Measurements from ENCODE around the gene AARSD1. TPM values are rescaled to one million over a fixed set of nuclear protein-coding genes. Genes with fewer than 3 reads are reported as not detected.
A peak's percentile ranks its signal among the peaks of the same experiment; 100 is the strongest.
"Not testable (repeated sequence)": the region's sequence is repeated elsewhere in the genome, so short reads cannot be mapped to it uniquely, and the experiment has no call there.

The AARSD1 gene, protein sequence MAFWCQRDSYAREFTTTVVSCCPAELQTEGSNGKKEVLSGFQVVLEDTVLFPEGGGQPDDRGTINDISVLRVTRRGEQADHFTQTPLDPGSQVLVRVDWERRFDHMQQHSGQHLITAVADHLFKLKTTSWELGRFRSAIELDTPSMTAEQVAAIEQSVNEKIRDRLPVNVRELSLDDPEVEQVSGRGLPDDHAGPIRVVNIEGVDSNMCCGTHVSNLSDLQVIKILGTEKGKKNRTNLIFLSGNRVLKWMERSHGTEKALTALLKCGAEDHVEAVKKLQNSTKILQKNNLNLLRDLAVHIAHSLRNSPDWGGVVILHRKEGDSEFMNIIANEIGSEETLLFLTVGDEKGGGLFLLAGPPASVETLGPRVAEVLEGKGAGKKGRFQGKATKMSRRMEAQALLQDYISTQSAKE
- 10 to 100 TPM; 34.4 to 58.3 (median 41.2) TPM for polyA plus RNA-seq (ENCODE audit: low read depth in 6 of 6)

GRCh38 chr17:42964161-42964932 is at the start of gene AARSD1:
Gene AARSD1 (minus strand): TSS chr17:42964454. CDS start chr17:42964440, 14 bp downstream.
- H3K36me3 Mint-ChIP-seq: peaks cover 9 to 21% of the 10 kb centered on the region in 2 donors
- peak within 1 kb of the TSS; percentile 84 to 99 (median 98) for H3K27ac Mint-ChIP-seq
- no peaks in the 10 kb centered on the region for H3K9me3 Mint-ChIP-seq
- ATAC-seq (ENCODE audit: low read depth in 2 of 2): peak; percentile 96
- no peaks in the 10 kb centered on the region for H3K27me3 Mint-ChIP-seq
- peak; percentile 88 for DNase-seq
- peaks cover 13 to 22% (median 16%) of the 10 kb centered on the region in 3 donors for H3K4me1 Mint-ChIP-seq
- H3K4me3 Mint-ChIP-seq: peak within 1 kb of the TSS; percentile 80 to 99 (median 95)

GRCh38 chr17:43013296-43013695 is 49.0 kb upstream of the AARSD1 start:
- H3K36me3 Mint-ChIP-seq: peaks cover 10 to 19% of the 10 kb centered on the region in 2 donors

DNA sequence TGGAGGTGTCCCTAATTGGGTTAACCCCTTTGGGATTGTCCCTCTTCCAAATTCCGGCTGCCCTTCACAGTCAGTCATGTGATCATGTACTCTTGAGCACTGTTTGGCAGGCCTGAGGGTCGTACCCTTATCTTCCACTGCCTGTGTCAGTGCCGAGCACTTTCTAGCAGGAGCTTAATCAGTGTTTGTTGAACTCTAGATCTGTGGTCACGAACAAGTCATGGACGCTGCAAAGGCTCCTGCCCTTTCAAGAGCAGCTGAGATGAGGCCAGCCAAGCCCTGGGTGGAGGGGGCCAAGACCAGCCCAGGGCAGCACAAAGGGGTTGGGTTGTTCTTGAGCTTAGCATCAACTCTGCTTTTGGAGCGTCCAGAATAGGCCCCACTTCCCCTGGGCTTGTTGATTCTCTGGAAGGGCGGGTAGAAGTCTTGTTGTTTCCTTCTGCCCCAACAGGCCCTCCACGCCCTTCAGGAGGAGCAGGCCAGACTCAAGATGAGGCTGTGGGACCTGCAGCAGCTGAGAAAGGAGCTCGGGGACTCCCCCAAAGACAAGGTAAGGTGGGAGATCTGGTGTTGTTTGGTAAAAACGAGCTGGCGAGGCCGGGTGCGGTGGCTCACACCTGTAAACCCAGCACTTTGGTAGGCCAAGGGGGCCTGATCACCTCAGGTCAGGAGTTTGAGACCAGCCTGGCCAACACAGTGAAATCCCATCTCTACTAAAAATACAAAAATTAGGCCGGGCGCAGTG is 47.6 kb upstream of the AARSD1 start:
- Mint-ChIP-seq H3K9me3 (no peaks in the 10 kb centered on the region), H3K36me3 (peaks cover 10 to 19% of the 10 kb centered on the region in 2 donors), H3K4me1 (peaks cover 12 to 26% (median 14%) of the 10 kb centered on the region in 3 donors), H3K4me3 (peak overlapping the region in 1 of 8 donors; percentile 45), H3K27ac (no peak overlapping the region), H3K27me3 (no peaks in the 10 kb centered on the region)
- ATAC-seq (ENCODE audit: low read depth in 2 of 2): no peak
- DNase-seq: no peak

More at GRCh38 chr17:43013296-43013695, 49.0 kb upstream of the AARSD1 start:
- H3K4me3 Mint-ChIP-seq: peak overlapping the region in 1 of 8 donors; percentile 74
- H3K9me3 Mint-ChIP-seq: no peaks in the 10 kb centered on the region
- no peaks in the 10 kb centered on the region for H3K27me3 Mint-ChIP-seq
- no peak for ATAC-seq (ENCODE audit: low read depth in 2 of 2)
- peak overlapping the region in 4 of 6 donors; percentile 9 to 47 (median 12) for H3K27ac Mint-ChIP-seq
- DNase-seq: no peak
- H3K4me1 Mint-ChIP-seq: peaks cover 11 to 14% (median 14%) of the 10 kb centered on the region in 3 donors

DNA sequence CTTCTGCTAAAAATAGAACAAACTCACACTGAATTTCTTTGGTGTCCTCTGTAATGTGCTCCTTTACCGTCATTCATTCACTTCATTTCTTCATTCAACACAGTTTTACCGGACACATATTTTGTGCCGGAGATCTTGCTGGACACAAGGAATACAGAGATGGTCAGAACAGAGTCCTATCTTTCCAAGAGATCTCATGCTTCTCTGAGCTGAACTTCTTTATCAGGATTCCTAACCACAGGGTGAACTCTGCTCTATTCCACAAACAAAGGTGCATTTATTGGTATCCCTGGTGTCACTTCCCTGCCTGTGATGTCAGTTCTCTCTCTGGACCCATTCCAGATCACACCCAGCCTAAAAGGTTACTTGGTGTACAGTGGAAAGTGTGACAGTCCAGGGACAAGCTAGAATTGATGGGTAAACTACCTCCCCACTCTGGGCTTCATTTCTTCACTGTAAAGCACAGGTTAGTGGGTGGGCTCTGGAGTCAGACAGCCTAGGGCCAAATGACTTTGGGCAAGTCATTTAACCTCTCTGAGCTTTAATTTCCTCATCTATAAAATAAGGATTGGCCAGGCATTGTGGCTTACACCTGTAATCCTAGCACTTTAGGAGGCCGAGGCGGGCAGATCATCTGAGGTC is 46.5 kb upstream of the AARSD1 start:
- Mint-ChIP-seq H3K36me3 (peaks cover 10 to 19% of the 10 kb centered on the region in 2 donors), H3K27ac (peak overlapping the region in 2 of 6 donors; percentile 18 to 60), H3K27me3 (no peaks in the 10 kb centered on the region), H3K4me3 (peak overlapping the region in 1 of 8 donors; percentile 64), H3K4me1 (peaks cover 17 to 36% (median 19%) of the 10 kb centered on the region in 3 donors), H3K9me3 (no peaks in the 10 kb centered on the region)
- ATAC-seq (ENCODE audit: low read depth in 2 of 2) (no peak), DNase-seq (no peak)

DNA sequence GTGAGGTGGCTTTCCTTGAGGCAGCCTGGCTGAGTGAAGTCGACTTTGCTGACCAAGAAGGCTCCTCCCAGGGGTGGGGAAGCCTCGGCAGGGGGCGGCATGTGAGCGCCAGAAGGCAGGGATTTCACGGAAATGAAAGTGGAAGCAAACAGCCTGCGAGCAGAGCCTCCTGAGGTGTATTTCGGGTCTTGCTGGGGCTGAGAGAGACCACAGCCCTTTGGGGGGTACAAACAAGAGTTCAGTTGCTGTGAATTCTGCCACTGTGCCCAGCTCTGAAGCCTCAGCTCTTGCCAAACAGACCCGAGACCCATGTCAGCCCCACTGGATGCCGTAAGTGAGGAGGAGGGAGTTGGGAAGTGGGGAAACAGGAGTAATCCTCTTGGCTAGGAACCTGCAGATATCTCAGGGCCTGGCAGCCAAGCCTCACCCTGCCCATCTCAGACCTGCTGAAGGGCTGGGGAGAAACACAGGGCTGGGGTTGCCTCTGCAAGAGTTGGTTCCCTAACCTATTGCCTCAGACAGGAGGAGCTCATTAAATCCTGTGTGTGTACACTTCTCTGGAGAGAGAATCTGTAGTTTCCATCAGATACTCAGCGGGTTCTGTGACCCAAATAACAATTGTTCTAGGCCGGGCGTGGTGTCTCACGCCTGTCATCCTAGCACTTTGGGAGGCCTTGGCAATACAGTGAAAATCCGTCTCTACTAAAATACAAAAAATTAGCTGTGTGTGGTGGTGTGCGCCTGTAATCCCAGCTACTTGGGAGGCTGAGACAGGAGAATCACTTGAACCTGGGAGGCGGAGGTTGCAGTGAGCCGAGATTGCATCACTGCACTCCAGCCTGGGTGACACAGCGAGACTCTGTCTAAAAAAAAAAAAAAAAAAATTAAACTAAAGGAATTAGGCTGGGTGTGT is 42.6 kb upstream of the AARSD1 start, which contains the start of gene IFI35:
Gene IFI35, plus strand, starts transcription at position 146 of the 913 bp plus-strand sequence. Its CDS starts 164 bp downstream, at position 310.
- Mint-ChIP-seq H3K27ac (peak within 1 kb of the TSS; percentile 98 to 99 (median 99)), H3K36me3 (no peaks in the 10 kb centered on the region), H3K9me3 (no peaks in the 10 kb centered on the region), H3K27me3 (no peaks in the 10 kb centered on the region), H3K4me3 (peak within 1 kb of the TSS; percentile 97 to 100 (median 99)), H3K4me1 (peaks cover 11 to 35% (median 12%) of the 10 kb centered on the region in 3 donors)
- peak; percentile 86 for DNase-seq
- ATAC-seq (ENCODE audit: low read depth in 2 of 2): peak; percentile 99 to 100

DNA sequence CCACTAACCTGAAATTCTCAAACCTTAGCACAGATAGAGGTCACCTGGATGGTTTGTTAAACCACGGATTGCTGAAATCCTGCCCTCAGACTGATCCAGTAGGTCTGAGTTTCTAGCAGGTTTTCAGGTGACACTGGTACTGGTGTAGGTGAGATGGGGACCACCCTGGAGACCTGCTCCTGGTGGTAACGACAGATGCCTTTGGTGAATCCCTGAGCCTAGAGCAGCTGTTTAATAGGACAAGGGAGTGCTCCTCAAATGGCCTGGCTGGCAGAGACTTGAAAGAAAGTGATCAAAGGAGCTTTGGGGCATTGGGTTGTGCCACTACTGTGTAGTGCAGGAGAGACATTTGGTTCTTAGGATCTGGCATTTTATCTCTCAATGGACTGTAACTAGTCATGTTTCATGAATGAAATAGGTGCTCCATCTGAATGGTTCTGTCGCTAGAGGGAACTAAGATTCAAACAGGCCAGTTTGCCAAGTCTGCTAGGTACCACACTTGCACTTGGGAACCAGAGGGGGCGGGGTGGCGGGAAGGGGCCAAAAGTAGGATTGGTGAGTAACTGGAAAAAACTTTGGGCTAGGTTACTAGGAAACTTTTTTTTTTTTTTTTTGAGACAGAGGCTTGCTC is 39.4 kb upstream of the AARSD1 start:
- ATAC-seq (ENCODE audit: low read depth in 2 of 2): no peak
- H3K4me3 Mint-ChIP-seq: peak overlapping the region in 1 of 8 donors; percentile 29
- peaks cover 17 to 40% (median 20%) of the 10 kb centered on the region in 3 donors for H3K4me1 Mint-ChIP-seq
- peaks cover 0 to under 1% (median 0%) of the 10 kb centered on the region in 7 donors for H3K9me3 Mint-ChIP-seq
- no peak for DNase-seq
- H3K27me3 Mint-ChIP-seq: no peaks in the 10 kb centered on the region
- no peaks in the 10 kb centered on the region for H3K36me3 Mint-ChIP-seq
- peak overlapping the region in 3 of 6 donors; percentile 38 to 89 (median 56) for H3K27ac Mint-ChIP-seq

- not testable (repeated sequence) for ATAC-seq (ENCODE audit: low read depth in 2 of 2); DNase-seq; H3K9me3 Mint-ChIP-seq; H3K36me3 Mint-ChIP-seq; H3K27me3 Mint-ChIP-seq
- Mint-ChIP-seq H3K27ac (peak overlapping the region in 3 of 6 donors; percentile 41 to 66 (median 61)), H3K4me3 (peak overlapping the region in 1 of 8 donors; percentile 36), H3K4me1 (peaks cover 19 to 36% (median 25%) of the 10 kb centered on the region in 3 donors)
Observed at GRCh38 chr17:43000894-43001293, 36.6 kb upstream of the AARSD1 start.

DNA sequence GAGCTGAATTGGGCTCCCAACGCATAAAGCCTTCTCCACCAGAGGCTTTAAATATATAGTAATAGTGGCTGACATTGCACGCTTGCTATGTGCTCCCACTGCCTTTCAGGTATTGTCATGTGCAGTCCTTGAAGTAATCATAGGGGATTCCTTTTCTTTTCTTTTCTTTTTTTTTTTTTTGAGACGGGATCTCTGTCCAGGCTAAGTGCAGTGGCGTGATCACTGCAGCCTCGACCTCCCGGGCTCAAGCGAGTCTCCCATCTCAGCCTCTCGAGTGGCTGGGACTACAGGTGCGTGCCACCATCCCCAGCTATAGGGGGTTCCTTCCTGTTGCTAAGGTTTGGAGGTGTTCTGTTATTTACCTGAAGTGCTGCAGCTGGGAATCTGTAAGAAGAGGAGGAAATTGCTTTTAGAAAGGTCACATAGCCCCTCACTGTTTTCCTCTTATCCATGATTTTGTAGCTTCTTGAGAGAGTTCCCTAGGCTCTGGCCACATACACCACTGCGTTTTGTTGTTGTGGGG is 34.8 kb upstream of the AARSD1 start:
- Mint-ChIP-seq H3K4me1 (peaks cover 29 to 43% (median 37%) of the 10 kb centered on the region in 3 donors), H3K27ac (peak overlapping the region; percentile 96 to 98 (median 98)), H3K9me3 (peaks cover 0 to 1% (median 0%) of the 10 kb centered on the region in 7 donors), H3K27me3 (no peaks in the 10 kb centered on the region), H3K36me3 (no peaks in the 10 kb centered on the region), H3K4me3 (peak overlapping the region; percentile 89 to 98 (median 92))
- DNase-seq (no peak), ATAC-seq (ENCODE audit: low read depth in 2 of 2) (no peak)

DNA sequence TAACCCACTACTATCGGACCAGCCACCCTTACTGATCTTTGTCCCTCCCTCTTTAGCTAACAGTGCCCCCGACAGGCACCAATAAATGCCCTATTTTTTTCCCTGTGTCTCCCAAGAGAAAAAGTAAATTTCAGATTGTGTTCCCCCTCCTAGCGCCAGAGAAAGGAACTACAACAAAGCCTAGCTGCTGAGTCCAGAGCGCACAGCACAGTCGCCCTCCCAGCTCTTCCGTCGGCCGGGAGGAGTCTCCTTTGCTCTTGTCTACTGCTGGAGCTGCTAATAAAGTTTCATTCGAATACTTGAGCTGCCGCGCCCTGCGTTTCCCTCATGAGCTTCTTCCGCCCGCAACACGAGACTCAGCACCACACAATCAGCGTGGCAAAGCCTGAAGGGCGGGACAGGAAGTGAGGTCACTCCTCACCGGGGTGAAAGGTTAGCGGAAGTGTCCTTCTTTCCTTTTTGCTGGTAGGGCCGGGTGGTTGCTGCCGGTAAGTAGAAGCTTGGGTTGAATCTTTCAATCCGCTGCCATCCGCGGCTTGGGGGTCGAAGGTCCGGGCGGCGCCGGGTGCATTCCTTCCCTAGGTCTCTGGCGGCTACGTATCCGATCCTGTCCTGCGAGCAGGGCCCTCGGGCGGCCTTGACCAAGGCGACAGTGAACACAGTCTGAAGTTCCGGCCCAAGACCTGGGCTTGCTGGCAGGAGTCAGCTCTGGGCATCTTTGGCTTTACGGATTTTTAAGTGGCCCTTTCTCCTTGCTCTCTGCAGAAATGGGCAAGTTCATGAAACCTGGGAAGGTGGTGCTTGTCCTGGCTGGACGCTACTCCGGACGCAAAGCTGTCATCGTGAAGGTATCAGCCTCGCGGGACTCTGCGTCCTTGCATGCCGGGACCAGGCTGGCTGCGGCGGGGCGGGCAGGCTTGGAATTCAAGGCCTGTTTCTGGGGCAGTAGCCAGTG is 34.0 kb upstream of the AARSD1 start, which contains the start of gene RPL27:
Gene RPL27, plus strand, starts transcription at position 436 of the 955 bp plus-strand sequence. Its CDS starts 332 bp downstream, at position 768.
- H3K9me3 Mint-ChIP-seq: peaks cover 0 to 1% (median 0%) of the 10 kb centered on the region in 7 donors
- no peaks in the 10 kb centered on the region for H3K27me3 Mint-ChIP-seq
- no peaks in the 10 kb centered on the region for H3K36me3 Mint-ChIP-seq
- H3K27ac Mint-ChIP-seq: peak within 1 kb of the TSS; percentile 96 to 98 (median 98)
- DNase-seq: peak; percentile 97
- peak within 1 kb of the TSS; percentile 89 to 98 (median 92) for H3K4me3 Mint-ChIP-seq
- H3K4me1 Mint-ChIP-seq: peaks cover 29 to 43% (median 37%) of the 10 kb centered on the region in 3 donors
- ATAC-seq (ENCODE audit: low read depth in 2 of 2): peak; percentile 92 to 93

DNA sequence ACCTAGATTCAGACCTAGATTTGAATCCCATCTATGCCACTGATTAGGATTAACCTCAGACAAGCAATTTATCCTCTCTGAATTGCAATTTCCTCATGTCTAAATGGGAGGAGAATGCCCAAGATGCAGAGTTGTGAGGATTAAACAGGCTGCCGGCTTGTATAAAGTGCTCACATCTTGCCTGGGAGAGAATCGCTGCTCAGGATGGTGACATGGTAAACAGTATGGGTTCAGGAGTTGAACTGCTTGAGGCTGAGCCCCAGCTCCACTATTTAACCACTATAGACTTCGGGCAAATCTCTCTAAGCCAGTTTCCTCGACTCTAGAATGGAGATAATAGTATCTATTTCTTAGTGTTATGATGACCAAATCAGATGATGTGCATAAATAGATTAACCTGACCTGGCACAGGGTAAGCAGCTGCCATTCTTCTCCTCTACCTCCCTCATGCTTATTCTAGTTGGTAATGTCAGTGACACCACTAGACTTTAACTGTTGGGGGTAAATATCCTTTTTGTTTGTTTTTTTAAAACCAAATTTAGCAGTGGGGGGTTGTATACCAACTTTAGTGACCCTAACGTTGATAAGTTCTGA is 33.2 kb upstream of the AARSD1 start:
- Mint-ChIP-seq H3K27me3 (no peaks in the 10 kb centered on the region), H3K36me3 (no peaks in the 10 kb centered on the region)

More for the DNA sequence above, 33.2 kb upstream of the AARSD1 start:
- ATAC-seq (ENCODE audit: low read depth in 2 of 2) (no peak), DNase-seq (no peak)
- Mint-ChIP-seq H3K27ac (peak overlapping the region; percentile 96 to 98 (median 98)), H3K4me3 (peak overlapping the region; percentile 89 to 98 (median 92)), H3K9me3 (peaks cover 0 to 1% (median 0%) of the 10 kb centered on the region in 7 donors), H3K4me1 (peaks cover 29 to 47% (median 37%) of the 10 kb centered on the region in 3 donors)
